A673 (cell line): Measurements from ENCODE around the gene POLN.

Experiments used
- CTCF ChIP-seq: fragments of 300-800, 200-600 bp; sonication (generic); conservative IDR thresholded peaks from 2 replicates; pipeline ENCODE4 v1.5.1; 2017; ENCODE audit warnings: low read depth, mild to moderate bottlenecking, antibody characterized with exemption, low read length, moderate library complexity, mixed read lengths
- EZH2 ChIP-seq: fragments of 200-600 bp; sonication (generic); IDR thresholded peaks from 2 replicates; pipeline ENCODE4 v1.6.1; 2017; ENCODE audit warnings: borderline replicate concordance, low read depth, mild to moderate bottlenecking, mixed read lengths, antibody characterized with exemption, low read length; ENCODE audit not compliant: poor library complexity, severe bottlenecking

- TF ChIP-seq CTCF (no peak), EZH2 (no peak)
Measured at GRCh38 chr4:2272026-2272827, 30.3 kb upstream of the POLN start.
